RPMI8226 (cell line): Measurements from ENCODE around the gene EBPL.
A peak's percentile ranks its signal among the peaks of the same experiment; 100 is the strongest.
"Not testable (repeated sequence)": the region's sequence is repeated elsewhere in the genome, so short reads cannot be mapped to it uniquely, and the experiment has no call there.

ENCODE experiments used
- DNase-seq: peaks from one replicate; pipeline ENCODE4 v3.0.0-alpha.2; 2015

The EBPL gene

DNA sequence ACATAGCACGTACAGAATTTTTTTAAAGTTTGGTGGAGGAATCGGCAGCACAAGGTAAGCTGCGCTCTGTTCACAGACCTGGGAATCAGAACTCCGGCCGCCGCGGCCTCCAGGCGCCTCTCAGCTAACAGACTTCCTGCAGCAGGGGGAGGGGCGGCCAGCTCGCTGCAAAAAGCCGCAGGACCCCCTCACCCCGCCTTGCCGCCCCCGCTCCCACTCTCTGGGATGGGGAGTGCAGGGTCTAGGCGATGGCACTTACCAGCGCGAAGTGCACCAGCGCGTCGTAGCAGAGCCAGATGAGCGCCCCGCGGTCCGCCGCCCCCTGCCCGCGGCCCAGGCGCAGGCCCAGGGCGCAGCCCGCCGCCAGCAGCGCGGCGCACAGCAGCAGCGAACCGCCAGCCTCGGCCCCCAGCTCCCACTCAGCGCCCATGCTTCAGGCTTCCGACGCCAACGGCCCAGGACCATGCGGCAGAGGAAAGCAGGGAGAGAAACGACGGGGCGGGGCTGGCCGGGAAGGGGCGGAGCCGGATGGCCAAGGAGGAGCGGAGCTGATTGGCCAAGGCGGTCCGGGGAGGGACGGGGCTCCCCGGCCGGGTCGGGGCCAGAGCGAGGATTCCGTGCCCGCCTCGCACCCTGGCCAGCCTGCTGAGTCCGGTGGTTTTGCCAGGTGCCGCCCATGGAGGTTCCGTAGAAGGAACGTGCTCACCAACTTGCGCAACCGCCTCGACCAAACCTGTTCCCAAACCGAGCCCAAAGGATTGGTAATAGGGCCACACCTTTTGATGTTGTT, at the start of gene EBPL:
Gene EBPL, minus strand, starts transcription at position 492 of the 790 bp plus-strand sequence. Its CDS starts 62 bp downstream, at position 430.
- DNase-seq, result peak; percentile 91

DNA sequence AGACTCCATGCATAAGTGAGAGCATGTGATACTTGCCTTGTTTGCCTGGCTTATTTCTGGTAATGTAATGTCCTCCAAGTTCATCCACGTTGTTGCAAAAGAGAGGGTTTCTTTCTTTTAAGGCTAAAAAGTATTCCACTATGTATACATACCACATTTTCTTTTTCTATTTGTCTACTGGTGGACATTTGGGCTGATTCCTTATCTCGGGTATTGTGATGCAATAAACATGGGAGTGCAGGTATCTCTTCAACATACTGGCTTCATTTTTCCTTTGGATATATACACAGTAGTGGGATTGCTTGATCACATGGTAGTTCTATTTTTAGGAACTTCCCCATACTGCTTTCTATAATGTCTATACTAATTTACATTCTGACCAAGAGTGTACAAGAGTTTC, 49.6 kb upstream of the EBPL start:
- no peak for DNase-seq

DNA sequence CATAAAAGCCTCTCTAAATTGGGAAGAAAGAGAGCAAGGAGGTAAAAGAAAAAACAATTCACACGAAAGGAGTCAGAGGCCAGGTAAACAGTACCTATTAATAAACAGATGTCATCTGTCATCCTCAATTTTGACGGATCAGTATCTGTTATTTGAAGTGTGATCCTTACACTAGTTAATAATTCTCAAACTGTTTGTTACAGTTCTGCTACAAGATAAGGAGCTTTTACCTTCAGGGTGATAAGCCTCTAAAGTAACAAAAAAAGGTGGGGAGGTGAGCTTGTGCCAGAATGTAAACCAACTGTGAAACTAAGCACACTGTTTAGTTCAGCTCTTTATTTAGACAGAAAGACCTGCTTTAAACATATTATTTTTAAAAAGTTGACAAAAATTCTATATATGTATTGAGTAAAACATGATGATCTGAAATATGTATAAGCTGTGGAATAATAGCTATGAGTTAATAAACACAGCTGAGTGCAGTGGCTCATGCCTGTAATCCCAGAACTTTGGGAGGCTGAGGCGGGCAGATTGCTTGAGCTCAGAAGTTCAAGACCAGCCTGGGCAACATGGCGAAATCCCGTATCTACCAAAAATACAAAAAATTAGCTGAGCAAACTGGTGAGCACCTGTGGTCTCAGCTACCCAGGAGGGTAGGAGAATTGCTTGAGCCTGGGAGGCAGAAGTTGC, 48.4 kb upstream of the EBPL start:
- DNase-seq, result no peak

DNA sequence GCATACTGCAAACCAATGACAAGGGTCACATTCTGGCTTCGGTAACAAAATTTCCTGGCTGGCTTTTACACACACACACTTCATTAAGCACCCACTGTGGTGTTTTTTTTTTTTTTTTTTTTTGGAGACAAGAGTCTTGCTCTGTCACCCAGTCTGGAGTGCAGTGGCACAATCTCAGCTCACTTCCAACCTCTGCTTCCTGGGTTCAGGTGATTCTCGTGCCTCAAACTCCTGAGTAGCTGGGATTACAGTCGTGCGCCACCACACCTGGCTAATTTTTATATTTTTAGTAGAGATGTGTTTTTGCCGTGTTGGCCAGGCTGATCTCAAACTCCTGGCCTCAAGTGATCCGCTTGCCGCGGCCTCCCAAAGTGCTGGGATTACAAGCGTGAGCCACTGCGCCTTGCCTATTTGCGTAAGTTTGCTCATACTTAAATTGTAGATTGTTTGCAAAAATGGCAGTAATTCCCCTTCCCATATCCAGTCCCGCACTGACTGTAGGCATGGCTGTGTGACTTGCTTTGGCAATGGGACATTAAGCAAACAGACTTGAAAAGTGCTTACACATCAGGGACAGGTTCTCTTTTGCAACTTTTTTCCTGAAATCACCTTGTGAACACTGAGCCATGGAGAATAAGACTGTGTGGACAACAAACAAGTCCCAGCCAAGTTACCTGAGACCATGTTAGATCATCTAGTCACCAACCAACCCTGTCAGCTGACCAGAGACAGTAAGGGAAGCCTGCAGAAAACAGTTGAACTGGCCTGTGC, 42.1 kb upstream of the EBPL start:
- no peak for DNase-seq

DNA sequence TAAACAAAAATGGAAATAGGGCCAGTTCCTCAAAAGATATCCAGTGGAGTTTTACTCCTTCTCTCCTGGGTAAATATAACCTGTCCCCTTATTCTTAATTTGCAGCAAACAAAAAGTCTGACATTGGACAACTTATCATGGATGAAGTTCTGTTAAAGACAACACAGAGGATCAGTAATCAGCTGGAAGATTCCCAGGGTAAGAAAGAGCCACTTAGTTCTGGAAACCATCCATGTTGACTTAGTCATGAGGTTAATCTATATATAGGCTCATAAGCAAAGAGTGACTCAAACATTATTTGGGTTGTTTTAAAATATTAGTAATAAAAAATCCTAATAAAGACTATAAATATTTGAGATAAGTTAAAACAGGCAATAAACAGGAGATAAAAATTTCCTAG, 40.5 kb upstream of the EBPL start:
- DNase-seq, result no peak

DNA sequence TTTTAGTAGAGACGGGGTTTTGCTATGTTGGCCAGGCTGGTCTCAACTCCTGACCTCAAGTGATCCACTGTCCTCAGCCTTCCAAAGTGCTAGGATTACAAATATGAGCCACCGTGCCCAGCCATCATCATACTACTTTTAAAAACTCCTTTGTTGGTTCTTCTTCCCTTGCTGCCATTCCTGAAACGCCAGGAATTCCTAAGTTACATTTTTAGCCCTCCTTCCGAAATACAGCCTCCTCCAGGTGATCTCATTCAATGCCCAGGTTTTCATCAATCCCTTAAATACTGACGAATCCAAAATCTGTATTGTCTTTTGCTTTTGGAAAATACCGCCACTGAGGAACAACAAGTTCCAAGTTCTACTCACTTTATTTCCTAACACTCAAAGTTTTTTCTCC, 25.3 kb upstream of the EBPL start:
- DNase-seq, result no peak

DNA sequence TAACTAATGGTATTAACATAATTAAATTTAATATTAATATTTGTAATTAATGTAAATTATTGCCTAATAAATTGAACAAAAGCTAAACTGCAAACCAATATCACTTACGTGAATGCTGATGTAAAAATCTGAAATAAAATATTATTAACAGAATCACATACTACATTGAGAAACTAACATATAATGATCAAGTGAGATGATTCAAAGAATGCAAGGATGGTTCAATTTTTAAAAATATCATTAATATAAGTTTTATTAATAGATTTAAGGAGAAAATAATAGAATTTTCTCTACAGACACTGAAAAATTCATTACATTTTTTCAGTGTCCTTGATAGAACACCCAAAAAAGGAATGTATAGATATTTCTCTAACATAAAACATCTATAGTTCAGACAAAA, 23.5 kb upstream of the EBPL start:
- DNase-seq, result no peak

DNA sequence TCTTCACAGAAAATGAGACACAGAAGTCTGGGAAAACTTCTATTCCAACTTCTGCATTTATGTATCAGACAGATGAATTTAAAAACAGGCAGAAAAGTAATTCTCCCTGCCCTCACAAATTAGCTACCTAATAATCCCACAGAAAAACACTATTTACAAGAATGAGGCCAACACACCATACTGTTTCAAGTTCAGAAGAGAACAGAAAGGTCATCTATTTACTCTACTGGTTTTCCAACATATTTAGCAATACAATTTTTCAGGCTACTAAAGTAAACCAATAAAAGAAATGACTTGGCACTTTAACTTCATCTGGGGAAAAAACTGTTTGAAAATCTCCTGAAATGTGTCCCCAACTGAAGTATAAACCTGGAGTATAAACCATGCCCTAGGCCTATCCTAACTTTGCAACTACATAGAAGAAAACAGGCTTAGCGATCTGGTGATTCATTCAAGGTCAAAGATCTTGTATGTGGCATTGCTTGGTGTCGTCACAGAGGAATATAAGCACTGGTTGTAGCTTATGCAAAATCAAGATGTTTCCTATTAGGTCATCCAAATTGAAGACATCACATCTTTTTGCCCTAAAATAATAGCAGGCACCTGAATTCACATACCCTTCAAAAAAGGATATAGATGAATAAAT, 20.1 kb upstream of the EBPL start:
- no peak for DNase-seq

DNA sequence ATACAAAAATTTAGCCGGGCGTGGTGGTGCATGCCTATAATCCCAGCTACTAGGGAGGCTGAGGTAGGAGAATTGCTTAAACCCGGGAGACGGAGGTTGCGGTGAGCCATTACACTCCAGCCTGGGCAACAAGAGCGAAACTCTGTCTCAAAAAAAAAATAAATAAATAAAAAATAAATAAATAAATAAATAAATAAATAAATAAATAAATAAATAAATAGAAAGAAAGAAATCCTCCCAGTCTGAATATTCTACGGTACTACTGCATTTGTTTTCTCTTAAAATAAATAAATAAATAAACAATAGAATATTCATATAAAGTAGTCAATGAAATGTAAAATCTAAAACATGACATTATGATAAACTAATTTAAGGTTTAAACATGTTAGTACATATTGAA, 13.0 kb upstream of the EBPL start:
- not testable (repeated sequence) for DNase-seq

DNA sequence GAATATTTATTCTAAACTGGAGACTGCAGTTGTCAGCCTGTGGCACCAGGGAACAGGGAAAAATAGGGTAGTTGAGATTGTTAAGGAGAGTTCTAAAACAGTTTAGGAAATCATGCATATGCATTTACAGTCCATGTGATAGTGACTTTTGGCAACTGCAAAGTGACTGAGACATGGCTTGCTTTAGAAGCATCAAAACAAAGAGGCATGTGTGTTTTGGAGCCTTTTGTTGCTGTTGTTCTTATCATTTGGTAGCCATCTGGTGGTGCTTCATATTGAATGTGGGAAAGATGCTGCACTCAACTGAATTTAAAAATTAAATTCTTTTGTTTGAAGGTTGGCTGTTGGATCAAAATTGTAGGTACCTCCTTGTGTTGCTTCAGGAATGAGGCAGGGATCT, 10.2 kb upstream of the EBPL start:
- DNase-seq, result no peak

DNA sequence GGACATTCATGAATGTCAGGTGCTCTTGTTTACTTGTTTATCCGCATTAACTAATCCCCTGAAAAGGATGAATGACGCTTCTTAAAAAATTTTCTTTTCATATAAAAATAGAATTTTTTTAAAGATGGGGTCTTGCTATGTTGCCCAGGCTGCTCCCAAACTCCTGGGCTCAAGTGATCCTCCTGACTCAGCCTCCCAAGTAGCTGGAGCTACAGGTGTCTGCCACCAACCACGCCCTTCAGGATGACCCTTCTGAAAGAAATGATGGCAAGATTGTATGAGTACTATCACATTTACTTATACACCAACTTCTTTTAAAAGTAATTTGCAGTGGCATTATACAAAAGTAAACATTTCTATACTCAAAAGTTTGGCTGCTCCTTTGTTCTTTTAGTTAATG, 6.2 kb upstream of the EBPL start:
- no peak for DNase-seq

DNA sequence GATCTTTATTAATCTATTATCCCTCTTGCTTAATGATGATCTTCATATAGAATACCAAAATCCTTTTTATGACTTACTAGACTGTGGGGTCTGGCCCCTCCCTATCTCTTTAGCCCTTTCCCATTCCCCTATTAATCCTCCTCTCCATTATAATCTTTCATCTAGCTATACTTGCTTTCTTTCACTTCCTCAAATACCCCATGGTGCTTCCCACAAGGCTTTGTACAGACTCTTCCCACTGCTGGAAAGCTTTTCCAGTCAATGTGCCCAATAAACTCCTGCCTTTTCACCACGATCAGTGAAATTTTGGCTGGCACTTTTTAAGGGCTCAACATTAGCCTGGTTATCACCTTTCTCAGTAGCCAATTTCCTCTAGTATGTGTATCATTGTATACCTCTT, 3.2 kb upstream of the EBPL start:
- no peak for DNase-seq

DNA sequence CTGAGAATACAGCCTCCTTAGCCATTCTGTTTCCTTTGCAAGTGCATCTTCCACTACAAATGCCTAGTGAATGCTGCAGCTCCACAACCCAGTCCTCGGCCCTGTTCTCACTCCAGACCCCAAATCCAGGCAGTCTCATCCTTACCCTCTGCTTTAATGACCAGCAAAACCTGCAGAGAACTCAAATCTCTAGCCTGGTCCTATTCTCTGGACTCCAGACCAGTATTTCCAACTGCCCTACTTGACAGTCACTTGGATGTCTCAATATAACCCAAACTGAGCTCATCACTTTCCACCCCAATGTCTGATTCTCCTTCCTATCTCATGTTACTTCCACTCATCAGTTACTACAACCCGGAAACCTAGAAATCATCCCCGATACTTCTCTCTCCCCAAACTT, 2.6 kb upstream of the EBPL start:
- no peak for DNase-seq

DNA sequence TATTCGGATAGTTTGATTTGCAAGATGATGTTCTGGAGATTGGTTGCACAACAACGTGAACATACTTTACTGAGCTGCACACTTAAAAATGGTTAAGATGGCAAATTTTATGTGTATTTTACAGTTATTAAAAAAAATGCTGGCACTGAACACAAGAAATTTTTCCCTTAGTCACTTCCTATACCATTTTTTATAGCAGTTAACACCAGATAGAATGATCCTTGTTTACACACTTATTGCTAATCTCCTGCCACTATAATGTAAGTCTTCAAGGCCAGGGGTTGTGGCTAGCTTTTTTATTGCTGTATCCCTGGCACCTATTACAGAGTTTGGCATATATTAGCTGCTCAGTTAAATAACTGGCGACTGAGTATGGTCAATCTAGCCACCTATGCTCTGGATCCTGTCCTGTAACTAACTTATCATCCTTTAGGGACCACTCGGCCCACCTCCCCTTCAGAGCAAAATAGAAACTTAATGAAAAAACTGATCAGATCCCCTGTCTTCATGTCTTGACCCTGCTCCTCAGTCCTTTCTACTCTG, 2.0 kb upstream of the EBPL start:
- no peak for DNase-seq

DNA sequence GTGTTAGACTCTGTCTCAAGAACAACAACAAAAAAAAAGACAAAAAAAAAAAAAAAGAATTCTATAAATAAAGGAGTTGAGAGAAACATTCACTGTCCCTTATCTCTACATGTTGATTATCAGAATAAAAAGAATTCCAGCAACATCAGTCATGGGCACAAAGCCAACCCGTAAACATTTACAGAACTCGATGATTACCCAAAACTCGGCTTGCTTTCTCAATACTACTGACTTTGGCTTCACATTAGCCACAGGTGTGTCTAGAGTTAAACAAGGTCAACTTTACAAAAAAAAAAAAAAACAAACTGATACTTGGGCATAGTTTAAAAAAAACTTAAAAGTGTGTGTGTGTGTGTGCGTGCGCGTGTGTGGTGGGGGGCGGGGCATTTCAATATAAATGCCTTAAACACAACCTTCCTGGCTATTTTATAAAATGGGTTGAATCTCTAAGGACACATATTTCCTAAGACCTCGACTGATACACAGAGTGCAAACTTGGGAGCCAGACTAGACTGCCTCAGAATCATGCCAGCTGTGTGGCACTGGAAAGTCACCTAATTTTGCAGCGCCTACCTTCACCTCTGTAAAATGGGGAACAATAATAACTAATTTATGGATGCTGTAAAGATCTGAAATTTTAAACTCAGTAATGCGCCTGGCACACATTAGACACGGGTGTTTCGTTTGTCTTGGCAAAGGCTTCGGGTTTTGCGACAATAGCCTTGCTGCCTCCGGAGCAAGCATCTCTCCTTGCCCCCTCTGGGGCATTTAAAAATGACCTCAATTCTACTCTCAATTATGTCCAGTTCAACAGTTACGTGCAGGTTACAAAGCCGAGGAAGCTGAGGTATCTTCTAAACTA, 922 bp downstream of the EBPL start:
- peak; percentile 59 for DNase-seq

DNA sequence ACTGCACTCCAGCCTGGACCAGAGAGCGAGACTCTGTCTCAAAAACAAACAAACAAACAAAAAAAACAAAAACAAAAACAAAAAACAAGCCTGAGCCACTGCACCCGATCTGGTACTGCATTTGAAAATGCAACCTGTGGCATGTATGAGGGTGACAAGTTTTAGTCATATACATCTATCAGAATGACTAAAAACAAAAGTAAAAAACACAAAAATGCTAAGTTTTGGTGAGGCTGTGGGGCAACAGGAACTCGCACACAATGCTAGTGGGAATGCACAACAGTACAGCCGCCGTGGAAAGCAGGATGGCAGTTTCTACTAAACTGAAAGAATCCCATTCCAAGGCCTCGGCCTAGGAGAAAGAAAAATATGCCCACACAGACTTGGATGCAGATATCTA, 7.8 kb downstream of the EBPL start:
- DNase-seq, result no peak

DNA sequence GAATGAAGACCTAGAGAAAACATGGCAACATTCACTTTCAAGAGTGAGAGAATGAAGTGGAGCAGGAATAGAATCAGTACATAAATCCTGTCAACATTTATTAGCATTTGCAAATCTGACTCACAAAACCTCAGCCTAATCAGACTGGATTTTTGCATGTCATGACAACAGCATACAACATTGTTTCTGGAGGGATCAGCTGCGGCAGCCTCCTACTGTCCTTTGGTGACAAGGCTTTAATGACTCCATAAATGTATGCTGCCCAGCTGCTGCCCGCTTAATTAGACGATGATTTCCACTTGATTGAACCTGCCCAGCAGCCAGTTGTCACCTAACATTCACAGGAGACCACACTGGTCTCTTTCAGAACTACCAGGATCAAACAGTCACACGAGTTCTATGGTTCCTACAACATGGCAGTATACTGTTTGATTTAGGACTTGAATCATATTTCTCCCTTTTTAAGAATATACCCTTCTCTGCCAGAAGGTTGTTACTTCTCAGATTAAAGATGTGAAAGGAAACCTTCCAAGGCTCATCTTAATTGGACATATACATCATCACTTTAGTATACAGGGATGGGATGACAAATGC, 9.3 kb downstream of the EBPL start:
- no peak for DNase-seq

DNA sequence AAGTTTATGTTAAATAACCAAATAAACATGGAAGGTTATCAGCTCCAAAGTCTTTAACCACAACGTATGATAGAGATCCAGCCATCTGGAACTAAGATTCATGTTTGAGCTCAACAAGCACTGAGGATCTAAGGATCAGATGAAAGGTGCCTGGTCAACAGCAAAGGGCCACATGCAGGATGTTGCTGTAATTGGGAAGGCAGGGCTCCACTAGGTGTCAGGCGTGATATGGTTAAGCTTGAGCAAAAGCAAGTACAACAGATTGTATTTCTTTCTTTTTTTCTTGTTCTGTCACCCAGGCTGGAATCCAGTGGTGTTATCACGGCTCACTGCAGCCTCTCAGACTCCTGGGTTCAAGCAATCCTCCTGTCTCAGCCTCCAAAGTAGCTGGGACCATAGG, 12.0 kb downstream of the EBPL start:
- no peak for DNase-seq

DNA sequence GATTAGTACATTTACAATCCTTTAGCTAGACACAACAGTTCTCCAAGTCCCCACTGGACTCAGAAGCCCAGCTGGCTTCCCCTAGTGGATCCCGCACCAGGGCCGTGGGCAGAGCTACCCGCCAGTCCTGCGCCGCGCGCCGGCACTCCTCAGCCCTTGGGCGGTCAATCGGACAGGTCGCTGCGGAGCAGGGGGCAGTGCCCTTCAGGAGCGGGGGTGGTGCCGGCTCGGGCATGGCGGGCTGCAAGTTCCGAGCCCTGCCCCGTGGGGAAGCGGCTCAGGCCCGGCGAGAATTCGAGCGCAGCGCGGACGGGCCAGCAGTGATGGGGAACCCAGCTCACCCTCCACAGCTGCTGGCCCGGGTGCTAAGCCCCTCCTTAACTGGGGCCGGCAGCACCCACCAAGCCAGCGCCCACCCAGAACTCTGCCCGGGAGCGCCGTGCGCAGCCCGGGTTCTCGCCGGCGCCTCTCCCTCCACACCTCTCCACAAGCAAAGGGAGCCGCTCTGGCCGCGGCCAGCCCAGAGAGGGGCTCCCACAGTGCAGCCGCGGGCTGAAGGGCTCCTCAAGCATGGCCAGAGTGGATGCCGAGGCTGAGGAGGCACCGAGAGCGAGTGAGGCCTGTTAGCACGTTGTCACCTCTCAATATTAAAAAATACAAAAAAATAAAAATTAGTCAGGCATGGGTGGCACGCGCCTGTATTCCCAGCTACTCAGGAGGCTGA, 12.9 kb downstream of the EBPL start:
- no peak for DNase-seq

DNA sequence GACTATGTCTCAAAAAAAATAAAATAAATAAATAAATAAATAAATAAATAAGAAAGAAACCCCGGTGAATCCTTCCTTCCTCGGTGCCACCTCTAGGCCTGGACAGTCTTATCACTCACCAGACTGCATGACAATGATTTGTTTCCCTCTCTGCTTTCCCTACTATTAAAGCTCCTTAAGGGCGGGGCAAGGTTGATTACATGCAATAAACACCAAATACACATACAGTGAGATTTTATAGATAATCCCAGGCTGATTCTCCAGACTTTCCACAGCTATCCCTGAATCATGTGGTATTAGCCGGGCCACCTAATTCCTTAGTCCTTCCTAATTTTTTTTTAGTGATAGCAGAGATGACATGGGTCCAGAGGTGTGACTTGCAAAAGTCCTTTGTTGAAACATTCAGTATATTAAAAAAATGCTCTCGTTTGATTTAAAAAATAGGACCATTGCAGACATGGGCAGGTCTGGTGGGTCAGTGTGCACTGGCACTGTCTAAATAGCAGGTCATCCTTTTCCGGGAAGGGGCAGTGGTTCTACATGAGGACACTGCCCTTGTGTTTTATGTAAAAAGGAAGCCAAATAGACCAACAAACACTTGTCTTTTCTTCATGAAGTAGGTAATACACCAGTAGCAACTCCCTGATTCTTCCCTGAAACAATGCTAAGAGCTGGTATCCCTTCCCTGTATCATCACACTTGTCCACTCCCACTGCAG, 14.5 kb downstream of the EBPL start:
- DNase-seq, result no peak
